ENCODE data around the gene SLC11A2.

DNA sequence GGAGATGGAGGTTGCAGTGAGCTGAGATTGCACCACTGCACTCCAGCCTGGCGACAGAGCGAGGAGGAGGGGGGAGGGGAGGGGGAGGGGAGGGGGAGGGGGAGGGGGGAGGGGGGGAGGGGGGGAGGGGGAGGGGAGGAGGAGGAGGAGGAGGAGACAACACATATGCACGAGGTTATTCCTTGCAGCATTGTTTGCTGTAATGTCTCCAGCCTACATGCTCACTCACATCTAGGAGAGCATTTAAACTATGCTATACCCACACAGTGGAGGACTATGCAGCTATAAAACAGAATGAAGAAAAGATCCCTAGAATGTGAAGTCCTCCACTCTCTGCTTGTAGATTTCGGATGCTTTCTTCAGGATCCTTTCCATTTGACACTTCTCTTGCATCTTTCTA is 77.4 kb downstream of the SLC11A2 start:
- TF ChIP-seq EZH2 (IDR thresholded peaks at IDR 0.05; ENCODE audit: borderline replicate concordance): no peak
- TF ChIP-seq, protein P1, sequence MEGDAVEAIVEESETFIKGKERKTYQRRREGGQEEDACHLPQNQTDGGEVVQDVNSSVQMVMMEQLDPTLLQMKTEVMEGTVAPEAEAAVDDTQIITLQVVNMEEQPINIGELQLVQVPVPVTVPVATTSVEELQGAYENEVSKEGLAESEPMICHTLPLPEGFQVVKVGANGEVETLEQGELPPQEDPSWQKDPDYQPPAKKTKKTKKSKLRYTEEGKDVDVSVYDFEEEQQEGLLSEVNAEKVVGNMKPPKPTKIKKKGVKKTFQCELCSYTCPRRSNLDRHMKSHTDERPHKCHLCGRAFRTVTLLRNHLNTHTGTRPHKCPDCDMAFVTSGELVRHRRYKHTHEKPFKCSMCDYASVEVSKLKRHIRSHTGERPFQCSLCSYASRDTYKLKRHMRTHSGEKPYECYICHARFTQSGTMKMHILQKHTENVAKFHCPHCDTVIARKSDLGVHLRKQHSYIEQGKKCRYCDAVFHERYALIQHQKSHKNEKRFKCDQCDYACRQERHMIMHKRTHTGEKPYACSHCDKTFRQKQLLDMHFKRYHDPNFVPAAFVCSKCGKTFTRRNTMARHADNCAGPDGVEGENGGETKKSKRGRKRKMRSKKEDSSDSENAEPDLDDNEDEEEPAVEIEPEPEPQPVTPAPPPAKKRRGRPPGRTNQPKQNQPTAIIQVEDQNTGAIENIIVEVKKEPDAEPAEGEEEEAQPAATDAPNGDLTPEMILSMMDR (IDR thresholded peaks at IDR 0.05; ENCODE audit: poor library complexity): no peak
